DND-41 (cell line): ENCODE measurements around the gene DIP2B.

ENCODE experiments used
- ATAC-seq: fragments of 200-7000 bp; cut with Tn5 transposase; 3 replicates; pipeline ENCODE4 v1.9.1; 2021; ENCODE audit warnings: low read depth; ENCODE audit not compliant: insufficient read depth
- DNase-seq: peaks from one replicate; pipeline ENCODE4 v3.0.0-alpha.2; 2020
- H2AFZ ChIP-seq: 2 replicates; pipeline ENCODE4 v1.6.0; 2012; ENCODE audit warnings: low read depth, low read length
- H3K27ac ChIP-seq: 2 replicates; pipeline ENCODE4 v1.5.1; 2012; ENCODE audit warnings: low read length, inconsistent platforms
- H3K27me3 ChIP-seq: fragments of 200-600 bp; sonication (generic); 2 replicates; pipeline ENCODE4 v1.6.0; 2012; ENCODE audit warnings: low read length, mild to moderate bottlenecking, inconsistent platforms; ENCODE audit not compliant: insufficient read depth, poor library complexity
- H3K36me3 ChIP-seq: 2 replicates; pipeline ENCODE4 v1.5.1; 2012; ENCODE audit warnings: low read length, inconsistent platforms; ENCODE audit not compliant: insufficient read depth
- H3K4me1 ChIP-seq: 2 replicates; pipeline ENCODE4 v1.5.1; 2012; ENCODE audit warnings: mild to moderate bottlenecking, low read length; ENCODE audit not compliant: insufficient read depth
- H3K4me2 ChIP-seq: 2 replicates; pipeline ENCODE4 v1.6.0; 2012; ENCODE audit warnings: mild to moderate bottlenecking, moderate library complexity, low read length, inconsistent platforms; ENCODE audit not compliant: insufficient read depth
- H3K4me3 ChIP-seq, 2 experiments: fragments of 200-600 bp in 1 of 2; shearing (Covaris generic) in 1 of 2; 2 replicates each; pipeline ENCODE4 v1.5.1; 2012 to 2016; ENCODE audit warnings: inconsistent platforms in 2 of 2, low read length in 2 of 2, mild to moderate bottlenecking in 2 of 2, low read depth in 1 of 2, moderate library complexity in 1 of 2
- H3K79me2 ChIP-seq: 2 replicates; pipeline ENCODE4 v1.6.0; 2012; ENCODE audit warnings: low read length, inconsistent platforms; ENCODE audit not compliant: insufficient read depth
- H3K9ac ChIP-seq: 2 replicates; pipeline ENCODE4 v1.6.0; 2012; ENCODE audit warnings: low read depth, mild to moderate bottlenecking, inconsistent platforms, low read length, moderate library complexity
- H3K9me3 ChIP-seq: 2 replicates; pipeline ENCODE4 v1.5.1; 2012; ENCODE audit warnings: low read length, moderate library complexity, mild to moderate bottlenecking, inconsistent platforms; ENCODE audit not compliant: insufficient read depth, severe bottlenecking
- H4K20me1 ChIP-seq: 2 replicates; pipeline ENCODE4 v1.6.0; 2012; ENCODE audit warnings: low read length; ENCODE audit not compliant: insufficient read depth
- EZH2 ChIP-seq: IDR thresholded peaks from 3 replicates; pipeline ENCODE4 v1.6.1; 2012; ENCODE audit warnings: borderline replicate concordance, low read depth, mild to moderate bottlenecking, moderate library complexity, low read length, inconsistent platforms; ENCODE audit not compliant: severe bottlenecking
- TF ChIP-seq, protein P1 (sequence below): IDR thresholded peaks from 2 replicates; pipeline ENCODE4 v1.5.1; 2012; ENCODE audit warnings: borderline replicate concordance, low read length, moderate library complexity, mild to moderate bottlenecking; ENCODE audit not compliant: poor library complexity, severe bottlenecking; ENCODE audit errors: extremely low read depth

The DIP2B gene

DNA sequence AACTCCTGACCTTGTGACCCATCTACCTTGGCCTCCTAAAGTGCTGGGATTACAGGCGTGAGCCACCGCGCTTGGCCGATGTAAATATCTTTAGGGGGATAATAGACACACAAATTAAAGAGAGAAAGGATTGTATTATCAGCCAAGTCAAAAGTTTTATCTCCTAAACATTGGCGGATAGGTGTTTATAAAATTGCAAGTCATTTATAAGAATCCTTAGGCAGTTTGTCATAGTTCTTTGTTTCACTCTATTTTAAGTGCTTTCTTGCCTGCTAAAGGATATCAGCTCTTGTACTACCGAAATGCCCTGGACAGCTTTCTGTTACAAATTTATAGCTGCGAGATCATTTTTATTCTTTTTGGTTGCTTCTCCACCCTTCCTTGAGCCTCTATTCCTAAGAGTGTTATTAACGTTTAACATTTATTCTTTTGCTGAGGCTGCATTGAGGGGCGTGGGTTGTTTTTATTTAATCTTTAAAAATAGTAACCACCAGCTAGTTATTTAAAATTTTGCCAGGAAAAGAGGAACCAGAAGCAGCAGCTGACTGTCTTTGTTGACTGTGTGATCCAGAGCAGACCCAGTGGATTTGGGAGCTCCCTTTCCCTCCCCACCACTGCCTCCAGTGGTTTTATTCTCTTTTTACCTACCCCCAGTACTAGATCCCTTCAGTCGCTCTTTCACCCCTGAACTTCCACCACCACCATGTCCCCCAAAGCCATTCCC is 106.4 kb downstream of the DIP2B start:
- no peak for DNase-seq

DNA sequence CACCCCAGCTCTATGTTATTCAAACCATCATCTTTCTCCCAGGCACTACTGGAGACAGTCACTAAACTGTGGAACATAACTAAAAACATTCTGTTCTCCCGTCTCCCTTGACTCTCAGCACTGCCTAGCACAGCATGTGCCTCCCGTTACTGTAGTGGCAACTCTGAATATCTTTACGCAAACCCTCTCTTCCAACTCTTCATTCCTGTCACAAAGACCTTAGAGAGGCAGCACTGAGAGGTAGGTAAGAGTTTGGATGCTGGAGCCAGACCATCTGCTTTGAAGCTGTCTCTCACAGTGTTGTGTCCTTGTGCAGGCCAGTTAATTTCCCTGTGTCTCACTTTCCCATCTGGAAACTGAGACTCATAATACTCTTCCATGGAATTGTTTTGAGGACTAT is 108.1 kb downstream of the DIP2B start:
- H3K36me3 ChIP-seq: no peaks in the 10 kb centered on the region
- no peak overlapping the region for H3K4me3 ChIP-seq
- H3K27me3 ChIP-seq: no peaks in the 10 kb centered on the region
- no peak overlapping the region for H3K27ac ChIP-seq
- no peak overlapping the region for H2AFZ ChIP-seq
- DNase-seq (no peak), ATAC-seq (no peak)
- no peak for TF ChIP-seq EZH2
- TF ChIP-seq, protein P1, sequence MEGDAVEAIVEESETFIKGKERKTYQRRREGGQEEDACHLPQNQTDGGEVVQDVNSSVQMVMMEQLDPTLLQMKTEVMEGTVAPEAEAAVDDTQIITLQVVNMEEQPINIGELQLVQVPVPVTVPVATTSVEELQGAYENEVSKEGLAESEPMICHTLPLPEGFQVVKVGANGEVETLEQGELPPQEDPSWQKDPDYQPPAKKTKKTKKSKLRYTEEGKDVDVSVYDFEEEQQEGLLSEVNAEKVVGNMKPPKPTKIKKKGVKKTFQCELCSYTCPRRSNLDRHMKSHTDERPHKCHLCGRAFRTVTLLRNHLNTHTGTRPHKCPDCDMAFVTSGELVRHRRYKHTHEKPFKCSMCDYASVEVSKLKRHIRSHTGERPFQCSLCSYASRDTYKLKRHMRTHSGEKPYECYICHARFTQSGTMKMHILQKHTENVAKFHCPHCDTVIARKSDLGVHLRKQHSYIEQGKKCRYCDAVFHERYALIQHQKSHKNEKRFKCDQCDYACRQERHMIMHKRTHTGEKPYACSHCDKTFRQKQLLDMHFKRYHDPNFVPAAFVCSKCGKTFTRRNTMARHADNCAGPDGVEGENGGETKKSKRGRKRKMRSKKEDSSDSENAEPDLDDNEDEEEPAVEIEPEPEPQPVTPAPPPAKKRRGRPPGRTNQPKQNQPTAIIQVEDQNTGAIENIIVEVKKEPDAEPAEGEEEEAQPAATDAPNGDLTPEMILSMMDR: no peak
- H4K20me1 ChIP-seq: peaks cover 4% of the 10 kb centered on the region; the same call in 1 of the 2 replicates
- H3K4me2 ChIP-seq: no peak overlapping the region
- peaks cover 51% of the 10 kb centered on the region for H3K79me2 ChIP-seq
- H3K4me1 ChIP-seq: no peaks in the 10 kb centered on the region
- H3K9ac ChIP-seq: no peak overlapping the region
- no peaks in the 10 kb centered on the region for H3K9me3 ChIP-seq

More for the DNA sequence above, 106.4 kb downstream of the DIP2B start:
- Histone ChIP-seq H3K4me3 (no peak overlapping the region), H3K4me1 (no peaks in the 10 kb centered on the region), H3K27me3 (no peaks in the 10 kb centered on the region), H3K36me3 (no peaks in the 10 kb centered on the region), H3K9me3 (no peaks in the 10 kb centered on the region), H3K9ac (no peak overlapping the region), H3K4me2 (no peak overlapping the region), H2AFZ (no peak overlapping the region), H4K20me1 (peaks cover 4% of the 10 kb centered on the region; the same call in 1 of the 2 replicates), H3K79me2 (peaks cover 45% of the 10 kb centered on the region), H3K27ac (no peak overlapping the region)
- TF ChIP-seq EZH2: no peak
- TF ChIP-seq, protein P1: no peak
- no peak for ATAC-seq

DNA sequence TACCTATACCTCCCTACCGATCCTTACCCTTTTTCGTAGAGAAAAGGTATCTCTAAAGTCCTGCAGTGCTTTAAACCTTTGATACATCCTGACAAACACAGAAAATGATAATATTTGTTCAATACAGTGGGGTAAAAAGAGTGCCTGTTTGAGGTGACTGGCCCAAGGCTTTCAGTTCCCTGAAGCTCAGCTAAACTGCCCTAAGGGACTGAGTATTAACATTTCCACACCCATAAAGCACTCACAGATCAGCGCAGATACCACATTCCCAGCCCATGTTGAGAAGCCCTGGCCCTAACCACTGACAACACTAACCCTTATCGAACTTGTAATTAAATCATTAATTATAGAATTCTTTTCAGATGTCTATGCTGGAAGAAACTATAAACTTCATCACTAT is 108.7 kb downstream of the DIP2B start:
- DNase-seq (no peak), ATAC-seq (no peak)
- no peak overlapping the region for H3K4me2 ChIP-seq
- no peak overlapping the region for H3K4me3 ChIP-seq
- no peaks in the 10 kb centered on the region for H3K9me3 ChIP-seq
- no peak overlapping the region for H3K27ac ChIP-seq
- TF ChIP-seq, protein P1: no peak
- no peak for TF ChIP-seq EZH2
- H3K4me1 ChIP-seq: peaks cover under 1% of the 10 kb centered on the region; the same call in 1 of the 2 replicates
- H3K36me3 ChIP-seq: no peaks in the 10 kb centered on the region
- H4K20me1 ChIP-seq: peaks cover 4% of the 10 kb centered on the region; the same call in 1 of the 2 replicates
- no peak overlapping the region for H3K9ac ChIP-seq
- no peak overlapping the region for H2AFZ ChIP-seq
- H3K79me2 ChIP-seq: peaks cover 53% of the 10 kb centered on the region
- H3K27me3 ChIP-seq: no peaks in the 10 kb centered on the region
